Trophoblast cell (in vitro differentiated cells and primary cell): Measurements from ENCODE around the gene SFXN3.
A peak's percentile ranks its signal among the peaks of the same experiment; 100 is the strongest.

Experiments used
- DNase-seq, 2 donors: peaks; one replicate each; pipeline ENCODE4 v3.0.0-alpha.2; 2016
- H2AFZ ChIP-seq: 2 replicates; pipeline ENCODE4 v1.6.1; 2013; ENCODE audit warnings: low read length, moderate library complexity, mild to moderate bottlenecking; ENCODE audit not compliant: insufficient read depth, poor library complexity
- H2AK5ac ChIP-seq: 2 replicates; pipeline ENCODE4 v1.6.1; 2013; ENCODE audit warnings: mild to moderate bottlenecking, low read length
- H2BK120ac ChIP-seq: 2 replicates; pipeline ENCODE4 v1.6.1; 2013; ENCODE audit warnings: low read length, mild to moderate bottlenecking, moderate library complexity; ENCODE audit not compliant: insufficient read depth, poor library complexity
- H2BK12ac ChIP-seq: 2 replicates; pipeline ENCODE4 v1.6.1; 2013; ENCODE audit warnings: mild to moderate bottlenecking, low read length, moderate library complexity
- H2BK5ac ChIP-seq: 2 replicates; pipeline ENCODE4 v1.6.1; 2013; ENCODE audit warnings: low read length, low read depth, moderate library complexity, mild to moderate bottlenecking; ENCODE audit not compliant: poor library complexity
- H3K14ac ChIP-seq: 2 replicates; pipeline ENCODE4 v1.6.1; 2013; ENCODE audit warnings: mild to moderate bottlenecking, low read length
- H3K18ac ChIP-seq: 2 replicates; pipeline ENCODE4 v1.6.1; 2013; ENCODE audit warnings: mild to moderate bottlenecking, low read length
- H3K23ac ChIP-seq: 2 replicates; pipeline ENCODE4 v1.6.1; 2013; ENCODE audit warnings: low read length
- H3K27ac ChIP-seq: 2 replicates; pipeline ENCODE4 v1.5.1; 2013; ENCODE audit warnings: low read depth, mild to moderate bottlenecking, inconsistent platforms, low read length, moderate library complexity
- H3K27me3 ChIP-seq: 2 replicates; pipeline ENCODE4 v1.6.1; 2013; ENCODE audit warnings: inconsistent platforms, mild to moderate bottlenecking, low read length, moderate library complexity; ENCODE audit not compliant: insufficient read depth
- H3K36me3 ChIP-seq, 2 experiments: 1 replicate in 1 of 2; 2 replicates in 1 of 2; pipeline ENCODE4 v1.6.1; 2013; ENCODE audit warnings: low read length in 2 of 2, mild to moderate bottlenecking in 2 of 2, moderate library complexity in 1 of 2; ENCODE audit not compliant: insufficient read depth in 2 of 2, control insufficient read depth in 1 of 2
- H3K4ac ChIP-seq: 2 replicates; pipeline ENCODE4 v1.6.1; 2013; ENCODE audit warnings: low read depth, mild to moderate bottlenecking, low read length, moderate library complexity
- H3K4me1 ChIP-seq, 2 experiments: 1 replicate in 1 of 2; 2 replicates in 1 of 2; pipeline ENCODE4 v1.6.1; 2013; ENCODE audit warnings: low read length in 2 of 2, mild to moderate bottlenecking in 2 of 2, moderate library complexity in 1 of 2; ENCODE audit not compliant: insufficient read depth in 2 of 2, control insufficient read depth in 1 of 2
- H3K4me2 ChIP-seq: 2 replicates; pipeline ENCODE4 v1.6.1; 2013; ENCODE audit warnings: inconsistent platforms, mild to moderate bottlenecking, low read length, moderate library complexity
- H3K4me3 ChIP-seq: 2 replicates; pipeline ENCODE4 v1.5.1; 2013; ENCODE audit warnings: mild to moderate bottlenecking, low read depth, low read length, inconsistent platforms
- H3K79me1 ChIP-seq: one replicate; pipeline ENCODE4 v1.6.1; 2013; ENCODE audit warnings: low read length
- H3K79me2 ChIP-seq: 2 replicates; pipeline ENCODE4 v1.6.1; 2013; ENCODE audit warnings: low read length, mild to moderate bottlenecking; ENCODE audit not compliant: control insufficient read depth, insufficient read depth, poor library complexity
- H3K9ac ChIP-seq: 2 replicates; pipeline ENCODE4 v1.6.1; 2013; ENCODE audit warnings: mild to moderate bottlenecking, low read length
- H3K9me3 ChIP-seq: 2 replicates; pipeline ENCODE4 v1.6.1; 2013; ENCODE audit warnings: low read depth, mild to moderate bottlenecking, control low read depth, inconsistent platforms, low read length; ENCODE audit not compliant: insufficient read depth
- H4K12ac ChIP-seq: 2 replicates; pipeline ENCODE4 v1.6.1; 2013; ENCODE audit warnings: low read depth, mild to moderate bottlenecking, low read length, moderate library complexity
- H4K8ac ChIP-seq: 2 replicates; pipeline ENCODE4 v1.6.1; 2013; ENCODE audit warnings: low read depth, mild to moderate bottlenecking, low read length, moderate library complexity
- H4K91ac ChIP-seq: one replicate; pipeline ENCODE4 v1.6.1; 2013; ENCODE audit warnings: low read depth, mild to moderate bottlenecking, low read length, moderate library complexity
- WGBS: extraction: QIAGEN DNeasy Blood & Tissue Kit; methylation state at CpG from one replicate; pipeline ENCODE4 v1.1.7; 2013; ENCODE audit warnings: missing lambda C conversion rate; ENCODE audit not compliant: insufficient read length, insufficient coverage; ENCODE audit errors: extremely low coverage; 5-methylcytosine and 5-hydroxymethylcytosine counted together

Gene SFXN3

GRCh38 chr10:101005869-101006567 lies 25.0 kb upstream of the SFXN3 start:
- Histone ChIP-seq H4K91ac (no peak overlapping the region), H3K4me1 (peaks cover under 1 to 7% of the 10 kb centered on the region in 2 experiments), H3K4me2 (no peak overlapping the region), H3K27ac (no peak overlapping the region), H3K4me3 (no peak overlapping the region), H3K36me3 (peaks cover 48 to 50% of the 10 kb centered on the region in 2 experiments), H3K23ac (no peak overlapping the region), H3K9me3 (no peaks in the 10 kb centered on the region), H3K14ac (no peak overlapping the region), H3K27me3 (no peaks in the 10 kb centered on the region), H3K18ac (no peak overlapping the region), H4K8ac (no peak overlapping the region), H2AFZ (no peak overlapping the region), H2BK12ac (no peak overlapping the region), H2BK5ac (no peak overlapping the region), H3K79me1 (no peaks in the 10 kb centered on the region), H4K12ac (no peak overlapping the region), H3K4ac (no peak overlapping the region), H2AK5ac (no peak overlapping the region), H2BK120ac (no peak overlapping the region), H3K79me2 (peaks cover 4% of the 10 kb centered on the region), H3K9ac (no peak overlapping the region)
- no peak for DNase-seq
- WGBS, result no CpG with 5 or more reads among the region's 4 CpGs

- H3K23ac ChIP-seq, result no peak overlapping the region
- H3K4me3 ChIP-seq, result no peak overlapping the region
- H3K79me2 ChIP-seq, result peaks cover 2% of the 10 kb centered on the region
- H3K9ac ChIP-seq, result no peak overlapping the region
- no peak overlapping the region for H2BK12ac ChIP-seq
- H3K9me3 ChIP-seq, result no peaks in the 10 kb centered on the region
- no peak overlapping the region for H2AK5ac ChIP-seq
- no peak overlapping the region for H3K18ac ChIP-seq
- no peak overlapping the region for H3K14ac ChIP-seq
- peaks cover 48 to 50% of the 10 kb centered on the region in 2 experiments for H3K36me3 ChIP-seq
- no peak overlapping the region for H4K8ac ChIP-seq
- H2BK5ac ChIP-seq, result no peak overlapping the region
- peak overlapping the region; percentile 28 for H4K12ac ChIP-seq
- no CpG with 5 or more reads among the region's 33 CpGs for WGBS
- no peak overlapping the region for H3K4me2 ChIP-seq
- no peak overlapping the region for H3K27ac ChIP-seq
- no peak overlapping the region for H3K4ac ChIP-seq
- H3K79me1 ChIP-seq, result no peaks in the 10 kb centered on the region
- H2AFZ ChIP-seq, result no peak overlapping the region
- H2BK120ac ChIP-seq, result no peak overlapping the region
- peaks cover 0 to 2% of the 10 kb centered on the region in 2 experiments for H3K4me1 ChIP-seq
- H3K27me3 ChIP-seq, result no peaks in the 10 kb centered on the region
- H4K91ac ChIP-seq, result no peak overlapping the region
- no peak for DNase-seq
Measured at GRCh38 chr10:101006593-101007098, 24.4 kb upstream of the SFXN3 start.

GRCh38 chr10:101007099-101007711 lies 23.8 kb upstream of the SFXN3 start:
- no peak for DNase-seq
- Histone ChIP-seq H3K9me3 (no peaks in the 10 kb centered on the region), H3K23ac (no peak overlapping the region), H4K91ac (no peak overlapping the region), H4K12ac (no peak overlapping the region), H3K14ac (no peak overlapping the region), H4K8ac (no peak overlapping the region), H3K36me3 (peaks cover 44 to 50% of the 10 kb centered on the region in 2 experiments), H3K4ac (no peak overlapping the region), H3K27me3 (no peaks in the 10 kb centered on the region), H3K79me1 (no peaks in the 10 kb centered on the region), H3K4me3 (no peak overlapping the region), H3K4me2 (no peak overlapping the region), H2BK5ac (no peak overlapping the region), H3K27ac (no peak overlapping the region), H3K9ac (no peak overlapping the region), H2BK12ac (no peak overlapping the region), H3K79me2 (no peaks in the 10 kb centered on the region), H3K4me1 (no peaks in the 10 kb centered on the region), H3K18ac (no peak overlapping the region), H2AFZ (no peak overlapping the region), H2AK5ac (no peak overlapping the region), H2BK120ac (no peak overlapping the region)
- no CpG with 5 or more reads among the region's 11 CpGs for WGBS

GRCh38 chr10:101007915-101008822 lies 22.9 kb upstream of the SFXN3 start:
- no CpG with 5 or more reads among the region's 13 CpGs for WGBS
- H3K4me2 ChIP-seq, result no peak overlapping the region

More at GRCh38 chr10:101007915-101008822, 22.9 kb upstream of the SFXN3 start:
- no peak overlapping the region for H2BK120ac ChIP-seq
- no peak overlapping the region for H3K4ac ChIP-seq
- H3K18ac ChIP-seq, result no peak overlapping the region
- H3K79me1 ChIP-seq, result no peaks in the 10 kb centered on the region
- H3K79me2 ChIP-seq, result no peaks in the 10 kb centered on the region
- no peak overlapping the region for H2BK12ac ChIP-seq
- peaks cover 39 to 40% of the 10 kb centered on the region in 2 experiments for H3K36me3 ChIP-seq
- no peak overlapping the region for H4K8ac ChIP-seq
- DNase-seq, result no peak
- H4K12ac ChIP-seq, result no peak overlapping the region
- H3K14ac ChIP-seq, result no peak overlapping the region
- no peak overlapping the region for H3K9ac ChIP-seq
- no peak overlapping the region for H3K4me3 ChIP-seq
- H3K9me3 ChIP-seq, result no peaks in the 10 kb centered on the region
- H4K91ac ChIP-seq, result no peak overlapping the region
- no peak overlapping the region for H2AFZ ChIP-seq
- H3K27ac ChIP-seq, result no peak overlapping the region
- no peak overlapping the region for H2BK5ac ChIP-seq
- no peak overlapping the region for H3K23ac ChIP-seq
- no peaks in the 10 kb centered on the region for H3K4me1 ChIP-seq
- no peaks in the 10 kb centered on the region for H3K27me3 ChIP-seq
- H2AK5ac ChIP-seq, result no peak overlapping the region
